Activated CD4-positive, alpha-beta T cell treated with anti-CD3 and anti-CD28 coated beads, Interleukin-10, Interleukin-2, amounts not matched to agents 100 ng/mL and 50 ng/mL, durations not matched to agents 16 hours and 8 hours (primary cell): ENCODE data around the gene UBE2H.
"Not testable (repeated sequence)": the region's sequence is repeated elsewhere in the genome, so short reads cannot be mapped to it uniquely, and the experiment has no call there.

ENCODE experiments used
- DNase-seq: peaks from one replicate; pipeline ENCODE4 v3.0.0-alpha.2; 2020

Gene UBE2H

GRCh38 chr7:129870668-129871067 is 82.1 kb downstream of the UBE2H start:
- no peak for DNase-seq

GRCh38 chr7:129866251-129866650 is 86.5 kb downstream of the UBE2H start:
- DNase-seq = no peak

- no peak for DNase-seq
Measured at GRCh38 chr7:129865925-129866201, 86.9 kb downstream of the UBE2H start.

GRCh38 chr7:129865093-129865924 is 87.5 kb downstream of the UBE2H start:
- DNase-seq = no peak

GRCh38 chr7:129864676-129865075 is 88.1 kb downstream of the UBE2H start:
- not testable (repeated sequence) for DNase-seq

- DNase-seq = no peak
Measured at GRCh38 chr7:129864042-129864441, 88.7 kb downstream of the UBE2H start.

- DNase-seq = no peak
Measured at GRCh38 chr7:129862682-129863081, 90.1 kb downstream of the UBE2H start.

- DNase-seq = not testable (repeated sequence)
Measured at GRCh38 chr7:129860784-129861183, 92.0 kb downstream of the UBE2H start.

GRCh38 chr7:129859183-129859582 is 93.6 kb downstream of the UBE2H start:
- DNase-seq = peak; percentile 23

GRCh38 chr7:129858490-129858889 is 94.3 kb downstream of the UBE2H start:
- DNase-seq = no peak

GRCh38 chr7:129857313-129857712 is 95.4 kb downstream of the UBE2H start:
- no peak for DNase-seq

- DNase-seq = no peak
Measured at GRCh38 chr7:129855935-129856717, 96.6 kb downstream of the UBE2H start.

GRCh38 chr7:129855234-129855673 is 97.5 kb downstream of the UBE2H start:
- no peak for DNase-seq

GRCh38 chr7:129854401-129854800 is 98.4 kb downstream of the UBE2H start:
- DNase-seq = no peak

- peak; percentile 30 for DNase-seq
Measured at GRCh38 chr7:129853661-129854268, 99.0 kb downstream of the UBE2H start.

- DNase-seq = no peak
Measured at GRCh38 chr7:129851809-129852208, 101.0 kb downstream of the UBE2H start.

- no peak for DNase-seq
Measured at GRCh38 chr7:129851174-129851573, 101.6 kb downstream of the UBE2H start.

- DNase-seq = no peak
Measured at GRCh38 chr7:129848436-129848835, 104.3 kb downstream of the UBE2H start.

GRCh38 chr7:129845972-129846327 is 106.8 kb downstream of the UBE2H start:
- DNase-seq = no peak

GRCh38 chr7:129845178-129845971 is 107.4 kb downstream of the UBE2H start:
- no peak for DNase-seq

- peak; percentile 74 for DNase-seq
Measured at GRCh38 chr7:129843978-129844840, 108.6 kb downstream of the UBE2H start.

- no peak for DNase-seq
Measured at GRCh38 chr7:129843365-129843898, 109.3 kb downstream of the UBE2H start.
